GM18507 (cell line): Measurements from ENCODE around the gene TFEB.
A peak's percentile ranks its signal among the peaks of the same experiment; 100 is the strongest.

Experiments used
- DNase-seq: peaks from one replicate; pipeline ENCODE4 v3.0.0; 2011; ENCODE audit warnings: low read depth; ENCODE audit not compliant: insufficient read length; ENCODE audit errors: extremely low spot score
- FAIRE-seq: peaks from 2 replicates; lab custom pipeline; 2011; peaks lifted over from hg19 to GRCh38; lab: Jason Lieb, UNC

The TFEB gene

DNA sequence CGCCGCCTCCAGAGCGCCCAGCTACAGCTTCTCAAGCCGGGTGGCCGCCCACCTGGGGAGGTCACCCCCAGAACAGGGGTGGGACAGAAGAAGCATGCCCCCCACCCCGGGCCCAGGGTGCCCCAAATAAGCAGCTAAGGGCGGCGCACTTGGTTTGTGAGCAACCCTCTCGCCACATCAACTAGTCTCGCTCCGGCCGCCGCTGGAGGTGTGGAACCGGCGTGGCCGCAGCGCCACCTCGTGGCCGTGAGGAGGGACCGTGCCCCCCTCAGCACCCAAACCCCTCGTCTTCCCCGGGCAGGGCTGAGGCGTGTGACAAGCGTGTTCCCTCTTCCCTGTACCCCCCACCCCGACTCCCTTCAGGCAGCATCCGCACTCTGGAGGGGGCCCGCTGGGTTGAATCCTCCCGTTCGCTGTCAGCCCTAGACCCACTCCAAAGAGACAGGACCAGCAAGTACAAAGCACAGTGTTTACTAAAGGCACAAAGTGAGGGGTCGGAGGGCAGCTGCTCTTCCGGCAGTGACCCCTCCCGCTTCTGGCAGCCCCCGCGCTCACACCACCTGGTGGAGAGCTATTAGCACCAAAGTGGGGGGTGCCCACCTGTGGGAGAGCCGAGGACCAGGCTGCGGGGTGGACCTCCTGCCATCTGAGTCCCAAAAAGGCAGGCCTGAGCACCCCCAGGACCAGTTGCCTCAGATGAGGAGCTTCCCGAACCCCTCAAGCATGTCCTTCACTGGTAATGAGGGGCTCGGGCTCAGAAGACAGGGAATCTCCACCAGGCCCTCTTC is 51.7 kb downstream of the TFEB start:
- FAIRE-seq (peak; percentile 84), DNase-seq (peak; percentile 64)

DNA sequence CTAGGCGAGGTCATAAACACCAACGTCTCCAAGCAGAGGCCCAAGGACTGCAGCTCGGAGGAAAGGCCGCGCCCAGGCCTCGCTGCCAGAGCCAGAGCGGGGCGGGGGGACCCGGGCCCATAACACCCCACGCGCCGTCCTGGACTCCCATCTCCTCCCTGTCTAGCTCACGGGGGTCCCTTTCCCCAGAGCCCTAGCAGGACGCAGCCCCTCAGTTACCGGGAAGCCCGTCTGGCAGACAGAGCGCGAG is 52.2 kb downstream of the TFEB start:
- DNase-seq = no peak
- FAIRE-seq = no peak

DNA sequence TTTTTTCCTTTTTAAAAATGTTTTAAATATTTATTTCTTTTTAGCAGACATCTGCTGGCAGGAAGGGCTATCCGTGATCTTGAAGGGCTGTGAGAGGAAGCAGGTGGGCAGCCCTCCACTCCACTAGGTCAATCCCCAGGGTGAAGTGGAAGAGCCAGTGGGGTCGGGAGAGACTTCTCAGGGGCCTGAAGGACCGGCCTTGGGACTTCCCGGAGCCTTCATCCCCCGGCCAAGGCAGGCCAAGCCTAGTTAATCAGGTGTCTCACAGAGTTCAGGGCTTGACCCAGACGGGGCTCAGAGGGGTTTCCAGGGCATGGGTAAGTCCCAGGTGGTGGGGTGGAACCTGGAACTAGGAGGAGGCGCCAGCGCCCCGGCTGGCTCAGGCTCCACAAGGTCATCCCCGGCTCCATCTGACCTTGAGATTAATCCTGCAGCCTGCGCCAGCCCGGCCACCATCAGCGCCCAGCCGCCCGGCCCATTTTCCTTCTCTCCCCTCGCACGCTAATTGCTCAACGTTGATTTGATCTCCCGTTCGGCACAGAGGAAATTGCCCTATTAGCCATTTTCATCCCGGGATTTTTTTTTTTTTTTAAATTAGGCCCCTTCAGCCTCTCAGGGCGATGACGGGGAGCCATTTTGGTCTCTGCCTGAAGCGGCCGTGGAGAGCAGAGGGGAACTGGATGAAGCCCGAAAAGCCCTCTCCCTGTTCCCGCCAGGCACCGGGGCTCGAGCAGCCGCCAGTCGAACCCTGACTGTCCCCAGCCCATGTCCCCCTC is 52.7 kb downstream of the TFEB start:
- no peak for DNase-seq
- peak; percentile 5 for FAIRE-seq

DNA sequence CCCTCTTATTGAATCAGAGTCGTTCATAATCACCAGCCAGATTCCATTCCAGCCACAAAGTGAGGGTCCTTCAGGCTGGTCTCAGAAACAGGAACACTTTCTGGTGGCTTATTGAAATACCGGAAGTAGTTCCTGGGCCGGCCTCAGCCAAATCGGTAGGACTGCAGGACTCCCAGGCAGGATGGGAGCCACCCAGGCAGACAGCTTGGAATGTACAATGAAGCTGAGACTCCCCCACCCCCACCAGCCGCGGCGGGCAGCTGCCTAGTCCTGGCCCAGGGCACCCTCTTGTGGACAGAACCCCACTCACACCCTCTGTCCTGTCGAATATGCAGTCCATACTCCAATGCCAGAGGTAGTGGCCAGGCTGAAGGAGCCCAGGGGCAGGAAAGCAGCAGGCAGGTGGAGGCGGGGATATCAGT is 53.3 kb downstream of the TFEB start:
- FAIRE-seq (peak; percentile 82), DNase-seq (peak; percentile 77)

DNA sequence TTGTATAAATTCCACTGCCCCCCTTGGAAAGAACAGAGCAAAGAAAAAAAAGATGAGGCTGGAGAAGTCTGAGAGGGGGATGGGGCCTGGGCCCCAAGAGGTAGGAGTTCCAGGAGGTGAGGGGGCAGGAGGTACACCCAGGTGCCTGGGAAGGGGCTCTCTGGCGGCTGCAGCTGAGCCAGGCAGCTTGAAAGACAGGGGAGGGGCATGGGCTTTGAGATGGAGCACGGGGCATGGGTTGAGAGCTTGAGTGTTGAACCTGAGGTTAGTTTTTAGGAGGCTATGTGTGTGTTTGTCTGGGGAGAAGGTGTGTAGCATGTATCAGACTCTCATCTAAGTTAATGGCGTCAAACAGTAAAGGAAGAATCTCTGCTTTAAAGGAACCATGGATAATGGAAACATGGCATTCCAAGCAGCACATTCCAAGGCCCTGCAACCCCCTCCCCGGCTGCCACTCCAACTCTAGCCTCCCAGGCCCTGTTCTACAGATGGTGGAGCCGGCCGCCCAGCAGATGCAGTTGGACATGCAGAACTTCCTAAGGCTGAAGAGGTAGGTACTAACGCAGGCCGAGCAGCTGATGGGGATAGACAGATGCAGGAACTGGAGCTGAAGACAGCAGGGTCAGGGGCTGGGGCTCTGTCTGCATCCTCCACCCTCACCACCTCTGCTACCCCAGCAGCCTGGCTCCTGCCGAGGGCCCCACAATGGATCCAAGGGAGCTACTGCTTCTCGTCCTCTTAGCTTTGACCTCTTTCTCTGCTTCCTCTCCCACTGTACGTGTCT is 55.0 kb downstream of the TFEB start:
- DNase-seq (no peak), FAIRE-seq (no peak)

DNA sequence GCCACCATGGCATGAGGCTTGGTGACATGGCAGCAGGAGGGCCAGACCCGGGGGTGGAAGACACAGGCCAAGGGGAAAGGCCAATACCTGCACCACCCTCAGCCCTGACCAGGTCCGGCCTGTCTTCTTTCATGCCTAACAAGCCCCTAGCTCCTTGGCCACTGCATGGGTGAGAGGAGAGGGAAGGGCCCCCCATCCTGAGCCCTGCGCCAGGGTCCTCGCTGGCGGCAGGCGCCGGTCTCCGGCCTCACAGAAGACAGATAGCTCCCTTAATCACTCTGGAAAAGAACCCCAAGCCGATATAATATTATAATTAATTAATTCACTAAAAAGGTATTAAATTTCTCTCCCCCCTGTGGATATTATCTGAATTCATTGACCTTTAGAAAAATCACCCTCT is 55.7 kb downstream of the TFEB start:
- FAIRE-seq (no peak), DNase-seq (no peak)

DNA sequence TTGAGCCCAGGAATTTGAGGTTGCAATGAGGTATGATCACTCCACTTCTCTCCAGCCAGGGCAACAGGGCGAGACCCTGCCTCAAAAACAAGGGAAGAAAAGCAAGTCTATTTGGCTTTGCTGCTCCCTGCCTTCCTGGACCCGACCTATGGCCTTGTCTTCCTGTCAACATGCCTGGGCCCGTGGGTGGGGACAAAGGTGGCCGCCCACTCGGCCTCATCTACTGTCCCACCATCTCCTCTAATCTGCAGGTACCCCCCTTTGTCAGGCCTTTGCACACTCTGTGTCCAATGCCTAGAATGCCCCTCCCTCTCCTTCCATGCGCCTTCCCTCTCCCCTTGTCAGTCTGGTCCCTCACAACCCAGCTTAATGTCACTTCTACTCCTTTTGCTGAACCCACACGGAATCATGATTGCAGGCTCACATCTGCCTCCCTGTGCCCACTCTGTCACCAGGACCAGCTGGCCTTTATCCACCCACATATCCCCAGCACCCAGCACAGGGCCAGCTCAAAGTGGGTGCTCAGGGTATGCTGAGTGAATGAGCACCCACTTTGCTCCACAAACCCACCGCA is 56.8 kb downstream of the TFEB start:
- FAIRE-seq = no peak
- no peak for DNase-seq

DNA sequence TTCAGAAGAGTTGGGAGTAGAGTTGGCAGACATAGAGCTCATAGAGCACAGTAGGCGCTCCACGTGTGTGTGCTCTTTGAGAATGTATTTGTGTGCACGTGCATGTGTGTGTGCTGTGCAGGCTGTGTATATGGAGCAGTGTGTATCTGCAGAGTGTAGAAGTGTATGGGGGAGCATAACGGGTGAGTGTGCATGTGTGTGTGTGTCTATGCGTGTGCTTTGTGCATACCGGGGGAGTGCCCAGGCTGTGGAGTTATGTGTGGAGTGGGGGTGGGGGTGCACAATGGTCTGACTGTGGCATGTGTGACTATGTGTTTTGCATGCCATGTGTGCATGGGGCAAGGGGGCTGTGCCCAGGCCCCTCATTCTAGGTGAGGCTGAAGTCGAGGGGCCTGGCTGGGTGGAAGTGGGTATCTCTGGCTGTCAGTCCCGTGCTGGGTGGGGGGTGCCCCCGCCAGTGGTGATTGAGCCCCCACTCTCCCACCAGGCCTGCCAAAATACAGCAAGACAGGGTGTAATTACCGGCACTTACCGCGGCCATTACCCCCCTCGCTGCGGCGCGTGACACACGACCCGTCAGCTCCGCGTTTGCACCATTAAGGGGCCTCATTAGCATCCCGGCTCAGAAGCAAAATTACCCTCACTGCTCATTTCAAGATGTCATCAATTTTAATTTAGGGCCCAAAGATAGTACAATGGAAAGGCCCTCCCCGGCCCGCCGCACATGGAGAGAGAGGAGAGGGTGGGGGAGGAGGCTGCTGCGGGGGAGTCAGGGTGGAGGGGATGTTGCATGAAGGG is 58.1 kb downstream of the TFEB start:
- FAIRE-seq = no peak

DNA sequence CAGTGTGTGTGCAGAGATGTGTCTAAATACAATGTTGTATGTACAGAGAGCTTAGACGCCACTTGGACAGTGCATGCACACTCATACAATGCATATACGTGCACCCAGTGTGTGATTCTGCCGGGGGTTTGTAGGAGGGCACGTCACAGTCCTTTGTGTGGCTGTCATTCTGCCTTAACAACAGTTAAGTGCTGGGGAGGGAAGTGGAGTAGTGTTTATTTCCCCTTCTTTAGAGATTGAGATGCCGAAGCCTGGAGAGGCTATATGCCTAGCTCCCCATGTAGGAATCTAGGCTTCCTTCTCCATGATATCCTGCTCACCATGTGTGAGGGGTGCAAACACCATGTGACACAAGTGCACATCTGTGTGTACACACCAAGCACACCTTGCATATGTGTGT is 59.0 kb downstream of the TFEB start:
- FAIRE-seq = no peak
- no peak for DNase-seq

More for the DNA sequence above, 58.1 kb downstream of the TFEB start:
- DNase-seq = no peak

DNA sequence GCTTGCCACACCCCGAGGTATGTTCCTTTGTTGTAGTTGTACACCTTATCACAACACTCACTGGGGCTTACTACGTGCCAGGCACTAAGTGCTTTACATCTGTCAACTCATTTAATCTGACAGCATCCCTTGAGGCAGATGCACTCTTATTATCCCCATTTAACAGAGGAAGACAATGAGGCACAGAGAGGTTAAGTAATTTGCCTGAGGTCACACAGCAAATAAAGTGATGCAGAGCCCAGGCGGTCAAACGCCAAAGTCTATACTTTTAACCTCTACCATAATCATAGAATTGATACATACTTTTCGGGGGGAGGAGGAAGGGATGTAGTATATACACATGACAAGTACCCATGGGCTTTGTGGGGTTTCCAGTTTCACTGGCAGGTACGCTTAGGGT is 59.4 kb downstream of the TFEB start:
- FAIRE-seq (no peak), DNase-seq (no peak)

DNA sequence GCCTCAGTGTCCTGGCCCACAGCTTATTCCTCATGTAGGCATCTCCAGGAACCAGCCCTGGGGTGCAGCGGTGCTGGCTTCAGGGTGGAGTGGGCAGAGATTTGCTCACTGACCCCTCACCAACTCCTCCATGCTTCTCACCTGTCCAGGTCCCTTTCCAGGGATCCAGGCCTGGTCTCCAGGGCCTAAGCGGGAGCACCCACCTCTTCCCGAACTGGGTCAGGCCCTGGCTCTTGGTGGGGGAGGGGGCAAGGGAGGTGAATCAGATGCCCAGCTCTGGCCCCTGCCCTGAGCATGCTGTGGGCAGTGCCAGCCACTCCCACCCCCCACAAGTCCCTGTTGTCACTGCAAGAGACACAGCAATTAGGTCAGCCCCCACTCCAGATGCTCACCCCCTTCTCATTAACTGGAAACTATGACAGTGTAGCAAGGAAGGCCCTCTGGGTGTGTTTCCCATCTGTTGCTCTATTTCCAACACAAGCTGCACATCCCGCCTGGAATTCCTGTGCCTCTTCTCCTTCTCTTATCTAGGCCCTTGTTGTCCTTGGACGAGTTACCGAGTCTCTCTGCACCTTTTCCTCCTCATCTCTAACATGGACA is 60.1 kb downstream of the TFEB start:
- DNase-seq (no peak), FAIRE-seq (no peak)

DNA sequence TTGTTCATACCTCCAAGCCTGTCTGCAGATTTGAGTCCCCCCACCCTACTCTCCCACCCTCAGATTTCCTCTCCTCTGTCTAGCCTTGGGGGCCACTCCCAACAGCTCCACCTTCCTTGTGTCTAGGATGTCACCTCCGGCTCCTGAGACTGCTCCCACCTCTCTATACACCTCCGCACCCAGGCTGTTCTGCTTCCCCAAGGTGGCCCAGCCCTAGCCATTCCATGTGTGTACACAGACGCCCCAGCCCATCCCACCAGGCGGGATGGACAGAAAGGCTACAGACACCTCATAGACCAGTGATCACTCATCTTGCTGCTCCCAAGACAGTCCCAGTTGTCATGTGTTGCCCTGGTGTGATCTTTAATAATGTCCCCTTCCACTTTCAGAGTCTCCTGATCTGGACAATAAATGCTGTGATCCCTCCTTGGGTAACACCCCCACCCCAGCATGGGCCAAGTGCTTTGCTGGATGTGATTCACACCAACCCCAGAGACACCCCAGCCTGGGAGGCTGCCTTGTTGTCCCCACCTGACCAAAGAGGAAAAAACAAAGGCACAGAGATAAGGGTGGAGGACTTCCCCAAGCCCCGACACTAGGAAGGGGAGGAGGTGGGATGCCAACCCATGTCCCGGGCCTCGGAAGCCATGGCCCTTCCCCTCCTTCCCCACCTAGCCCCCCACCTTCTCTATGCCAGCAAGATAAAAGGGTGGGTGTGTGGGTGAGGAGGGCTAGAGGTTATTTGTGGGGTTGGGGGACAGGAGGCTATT is 61.0 kb downstream of the TFEB start:
- DNase-seq = no peak
- FAIRE-seq = no peak

DNA sequence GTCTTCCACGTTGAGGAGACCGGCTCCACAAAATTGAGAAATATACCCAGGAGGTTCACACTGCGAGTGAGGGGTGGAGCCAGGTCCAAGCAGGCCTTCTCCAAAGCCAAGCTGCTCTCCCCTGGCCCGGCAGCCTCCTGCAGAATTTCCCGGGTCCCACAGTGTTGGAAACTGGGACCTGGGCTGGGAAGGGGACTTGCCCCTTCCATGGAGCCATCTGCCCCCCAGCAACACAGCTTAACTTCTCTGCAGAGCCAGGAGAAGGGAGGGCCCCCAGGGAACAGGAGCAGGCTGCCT is 61.8 kb downstream of the TFEB start:
- FAIRE-seq (no peak), DNase-seq (no peak)

DNA sequence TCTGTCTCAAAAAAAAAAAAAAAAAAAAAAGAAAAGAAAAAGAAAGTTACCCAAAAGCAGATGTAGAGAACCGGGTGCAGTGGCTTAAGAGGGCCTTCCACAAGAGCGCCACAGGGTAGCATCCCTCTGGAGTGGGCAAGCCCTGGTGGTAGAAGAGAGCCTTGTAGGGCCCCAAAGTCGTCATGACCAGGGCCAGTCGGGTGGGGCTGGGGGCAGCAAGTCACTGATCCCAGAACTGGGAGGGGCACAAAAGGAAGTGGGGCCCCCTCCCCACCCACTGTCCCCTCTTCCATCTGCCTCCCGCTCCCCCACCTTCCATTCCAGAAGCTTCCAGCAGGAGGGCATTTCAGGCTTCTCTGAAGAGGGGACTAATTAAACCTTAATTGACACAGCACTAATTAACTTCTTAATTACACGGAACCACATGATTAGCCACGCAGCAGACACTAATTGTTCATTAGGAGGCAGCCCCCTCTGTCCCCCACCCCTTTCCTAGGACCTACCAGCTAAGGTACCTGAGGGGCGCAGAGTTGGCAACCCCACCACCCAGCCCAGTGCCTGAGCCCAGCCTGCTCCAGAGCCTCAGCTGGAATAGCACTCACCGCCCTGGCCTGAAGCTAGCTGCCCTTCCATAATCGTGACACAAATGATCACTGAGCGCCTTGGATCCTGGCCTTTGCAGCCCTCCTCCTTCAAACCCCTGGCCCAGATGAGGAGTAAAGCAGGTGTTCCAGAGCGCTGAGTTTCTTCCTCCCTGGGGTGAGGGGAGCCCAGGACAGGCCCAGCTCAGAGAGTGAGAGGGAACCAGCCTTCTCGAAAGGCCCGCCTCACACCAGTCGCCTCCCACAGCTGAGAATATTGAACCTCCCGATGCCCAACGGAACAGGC is 62.3 kb downstream of the TFEB start:
- FAIRE-seq = no peak

DNA sequence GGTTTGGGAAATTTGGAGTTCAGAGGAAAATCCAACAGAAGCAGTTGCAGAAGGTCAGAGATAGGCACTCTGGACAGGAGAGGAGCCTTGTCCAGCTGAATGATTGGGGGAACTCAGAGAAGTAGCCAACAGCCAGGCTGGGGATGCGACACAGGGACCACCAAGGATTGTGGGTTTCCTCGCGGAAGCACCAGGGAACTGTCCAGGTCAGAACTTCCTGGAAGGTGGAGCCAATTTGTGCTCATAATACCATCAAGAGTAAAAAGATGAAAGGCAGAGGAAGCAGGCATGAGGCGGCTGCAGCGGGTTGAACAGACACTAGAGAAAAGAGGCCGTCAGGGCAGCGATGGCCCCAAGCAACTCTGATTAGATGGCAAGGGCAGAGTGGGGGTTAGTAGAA is 63.4 kb downstream of the TFEB start:
- DNase-seq (no peak), FAIRE-seq (no peak)

More for the DNA sequence above, 62.3 kb downstream of the TFEB start:
- no peak for DNase-seq

DNA sequence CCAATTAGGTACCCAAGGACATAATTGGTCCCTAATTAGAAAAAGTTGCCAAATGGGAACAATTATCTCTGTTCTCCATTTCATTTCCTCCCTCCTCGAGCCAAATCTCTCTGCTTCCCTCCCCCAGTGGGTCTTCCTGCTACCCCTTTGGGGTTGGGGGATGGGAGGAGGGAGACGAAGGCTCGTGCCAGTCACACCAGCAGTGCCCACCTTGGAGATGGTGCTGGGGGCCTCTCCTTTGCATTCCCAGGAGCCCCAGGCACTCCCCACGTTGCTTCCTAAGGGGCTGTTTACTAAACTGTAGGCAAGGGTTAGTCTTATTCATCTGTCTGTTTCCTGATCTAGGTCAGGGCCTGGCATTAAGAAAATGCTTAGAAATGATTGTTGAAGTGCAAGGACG is 64.0 kb downstream of the TFEB start:
- FAIRE-seq (no peak), DNase-seq (no peak)

DNA sequence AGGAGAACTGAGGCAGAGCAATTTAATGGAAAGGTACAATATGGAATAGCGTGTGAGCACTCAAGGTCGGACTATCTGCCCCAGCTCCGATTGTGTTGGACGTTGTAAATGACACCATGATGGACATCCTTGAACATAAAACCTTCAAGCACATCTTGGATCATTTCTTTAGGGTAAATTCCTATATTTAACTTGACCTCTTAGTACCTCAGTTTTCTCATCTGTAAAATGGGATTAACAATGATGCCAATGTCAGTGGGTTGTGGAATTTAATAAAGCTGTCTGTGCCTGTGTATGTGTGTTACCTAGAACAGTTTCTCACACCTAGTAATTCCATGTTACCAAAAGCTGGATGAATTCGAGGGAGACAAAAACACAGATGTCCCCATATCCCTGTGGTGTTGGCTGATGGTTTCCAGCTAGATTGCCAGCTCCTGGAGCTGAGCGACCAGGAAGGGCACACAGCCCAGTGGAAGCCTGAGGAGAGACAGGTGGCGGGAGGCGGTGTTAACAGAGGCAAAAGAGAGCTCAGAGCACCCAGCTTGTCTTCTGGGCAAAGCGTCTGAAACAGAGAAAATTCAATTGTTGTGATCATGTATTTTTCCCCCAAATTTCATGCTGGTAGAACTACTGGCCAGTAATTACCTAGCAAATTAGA is 64.6 kb downstream of the TFEB start:
- DNase-seq = no peak

More for the DNA sequence above, 64.6 kb downstream of the TFEB start:
- no peak for FAIRE-seq
